Ishikawa (cell line): ENCODE measurements around the gene TLNRD1.

Experiments used
- CEBPB ChIP-seq: IDR thresholded peaks from 2 replicates; pipeline ENCODE4 v1.6.1; 2012
- CREB1 ChIP-seq: IDR thresholded peaks from 2 replicates; pipeline ENCODE4 v1.6.1; 2012; ENCODE audit warnings: low read depth
- EGR1 ChIP-seq: IDR thresholded peaks from 2 replicates; pipeline ENCODE4 v1.6.1; 2012
- EP300 ChIP-seq: IDR thresholded peaks from 2 replicates; pipeline ENCODE4 v1.6.1; 2012; ENCODE audit warnings: borderline replicate concordance
- FOXM1 ChIP-seq: IDR thresholded peaks from 2 replicates; pipeline ENCODE4 v1.6.1; 2012; ENCODE audit warnings: low read depth, borderline replicate concordance
- MAX ChIP-seq: IDR thresholded peaks from 2 replicates; pipeline ENCODE4 v1.6.1; 2012
- NFIC ChIP-seq: IDR thresholded peaks from 2 replicates; pipeline ENCODE4 v1.6.1; 2012
- RAD21 ChIP-seq: IDR thresholded peaks from 2 replicates; pipeline ENCODE4 v1.6.1; 2012; ENCODE audit warnings: low read depth
- TAF1 ChIP-seq: IDR thresholded peaks from 2 replicates; pipeline ENCODE4 v1.6.1; 2012; ENCODE audit warnings: low read depth, mild to moderate bottlenecking
- TCF12 ChIP-seq: IDR thresholded peaks from 2 replicates; pipeline ENCODE4 v1.6.1; 2012; ENCODE audit warnings: low read depth
- TEAD4 ChIP-seq: IDR thresholded peaks from 2 replicates; pipeline ENCODE4 v1.6.1; 2012
- YY1 ChIP-seq: IDR thresholded peaks from 2 replicates; pipeline ENCODE4 v1.6.1; 2012; ENCODE audit warnings: low read depth
- ZBTB7A ChIP-seq: IDR thresholded peaks from 2 replicates; pipeline ENCODE4 v1.6.1; 2012; ENCODE audit warnings: low read depth
- TF ChIP-seq, protein P1 (sequence below): IDR thresholded peaks from 2 replicates; pipeline ENCODE4 v1.6.1; 2012
- TF ChIP-seq, protein P2 (sequence below): IDR thresholded peaks from 2 replicates; pipeline ENCODE4 v1.6.1; 2012; ENCODE audit warnings: low read depth, mild to moderate bottlenecking

The TLNRD1 gene

GRCh38 chr15:81014446-81015093, 13.8 kb downstream of the TLNRD1 start:
- TF ChIP-seq EP300 (no peak), YY1 (no peak), ZBTB7A (no peak)

- TF ChIP-seq TCF12 = no peak
- TF ChIP-seq, protein P1, sequence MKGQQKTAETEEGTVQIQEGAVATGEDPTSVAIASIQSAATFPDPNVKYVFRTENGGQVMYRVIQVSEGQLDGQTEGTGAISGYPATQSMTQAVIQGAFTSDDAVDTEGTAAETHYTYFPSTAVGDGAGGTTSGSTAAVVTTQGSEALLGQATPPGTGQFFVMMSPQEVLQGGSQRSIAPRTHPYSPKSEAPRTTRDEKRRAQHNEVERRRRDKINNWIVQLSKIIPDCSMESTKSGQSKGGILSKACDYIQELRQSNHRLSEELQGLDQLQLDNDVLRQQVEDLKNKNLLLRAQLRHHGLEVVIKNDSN = no peak
- TF ChIP-seq NFIC = no peak
- no peak for TF ChIP-seq YY1
- no peak for TF ChIP-seq EGR1
- TF ChIP-seq CEBPB = no peak
- no peak for TF ChIP-seq EP300
- no peak for TF ChIP-seq TAF1
- TF ChIP-seq RAD21 = no peak
- TF ChIP-seq, protein P2, sequence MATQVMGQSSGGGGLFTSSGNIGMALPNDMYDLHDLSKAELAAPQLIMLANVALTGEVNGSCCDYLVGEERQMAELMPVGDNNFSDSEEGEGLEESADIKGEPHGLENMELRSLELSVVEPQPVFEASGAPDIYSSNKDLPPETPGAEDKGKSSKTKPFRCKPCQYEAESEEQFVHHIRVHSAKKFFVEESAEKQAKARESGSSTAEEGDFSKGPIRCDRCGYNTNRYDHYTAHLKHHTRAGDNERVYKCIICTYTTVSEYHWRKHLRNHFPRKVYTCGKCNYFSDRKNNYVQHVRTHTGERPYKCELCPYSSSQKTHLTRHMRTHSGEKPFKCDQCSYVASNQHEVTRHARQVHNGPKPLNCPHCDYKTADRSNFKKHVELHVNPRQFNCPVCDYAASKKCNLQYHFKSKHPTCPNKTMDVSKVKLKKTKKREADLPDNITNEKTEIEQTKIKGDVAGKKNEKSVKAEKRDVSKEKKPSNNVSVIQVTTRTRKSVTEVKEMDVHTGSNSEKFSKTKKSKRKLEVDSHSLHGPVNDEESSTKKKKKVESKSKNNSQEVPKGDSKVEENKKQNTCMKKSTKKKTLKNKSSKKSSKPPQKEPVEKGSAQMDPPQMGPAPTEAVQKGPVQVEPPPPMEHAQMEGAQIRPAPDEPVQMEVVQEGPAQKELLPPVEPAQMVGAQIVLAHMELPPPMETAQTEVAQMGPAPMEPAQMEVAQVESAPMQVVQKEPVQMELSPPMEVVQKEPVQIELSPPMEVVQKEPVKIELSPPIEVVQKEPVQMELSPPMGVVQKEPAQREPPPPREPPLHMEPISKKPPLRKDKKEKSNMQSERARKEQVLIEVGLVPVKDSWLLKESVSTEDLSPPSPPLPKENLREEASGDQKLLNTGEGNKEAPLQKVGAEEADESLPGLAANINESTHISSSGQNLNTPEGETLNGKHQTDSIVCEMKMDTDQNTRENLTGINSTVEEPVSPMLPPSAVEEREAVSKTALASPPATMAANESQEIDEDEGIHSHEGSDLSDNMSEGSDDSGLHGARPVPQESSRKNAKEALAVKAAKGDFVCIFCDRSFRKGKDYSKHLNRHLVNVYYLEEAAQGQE = no peak
Measured at GRCh38 chr15:81015621-81016488, 15.1 kb downstream of the TLNRD1 start.

- TF ChIP-seq ZBTB7A (no peak), FOXM1 (no peak), TEAD4 (no peak), YY1 (no peak), TCF12 (no peak)
- TF ChIP-seq, protein P1 = no peak
Measured at GRCh38 chr15:81016489-81017068, 15.9 kb downstream of the TLNRD1 start.

- TF ChIP-seq TAF1 (no peak), NFIC (no peak), RAD21 (no peak), EGR1 (no peak), ZBTB7A (no peak), TEAD4 (no peak), CEBPB (no peak), FOXM1 (no peak), TCF12 (no peak), CREB1 (no peak), YY1 (no peak), EP300 (no peak), MAX (no peak)
- TF ChIP-seq, protein P2 = no peak
- TF ChIP-seq, protein P1 = no peak; the same call in 1 of the 2 replicates
Measured at GRCh38 chr15:81018197-81018596, 17.5 kb downstream of the TLNRD1 start.

GRCh38 chr15:81021321-81021720, 20.6 kb downstream of the TLNRD1 start:
- no peak for TF ChIP-seq MAX
- TF ChIP-seq EP300 = no peak
- TF ChIP-seq, protein P2 = no peak
- no peak for TF ChIP-seq TAF1
- TF ChIP-seq FOXM1 = no peak
- TF ChIP-seq YY1 = no peak
- TF ChIP-seq CEBPB = no peak
- no peak for TF ChIP-seq TEAD4
- TF ChIP-seq TCF12 = no peak
- no peak for TF ChIP-seq CREB1
- no peak for TF ChIP-seq EGR1
- no peak for TF ChIP-seq RAD21
- TF ChIP-seq ZBTB7A = no peak
- TF ChIP-seq, protein P1 = no peak
- TF ChIP-seq NFIC = no peak
